Panc1 (cell line): Measurements from ENCODE around the gene CABCOCO1.

Experiments
- CTCF ChIP-seq: fragments of 450-650 bp; IDR thresholded peaks from 2 replicates; pipeline ENCODE4 v1.5.1; 2017; ENCODE audit warnings: mild to moderate bottlenecking
- POLR2AphosphoS5 ChIP-seq: IDR thresholded peaks from 2 replicates; pipeline ENCODE4 v1.6.1; 2012; ENCODE audit warnings: mild to moderate bottlenecking, low read depth, low read length, moderate library complexity
- SIN3A ChIP-seq: IDR thresholded peaks from 2 replicates; pipeline ENCODE4 v1.6.1; 2012; ENCODE audit warnings: low read depth, mild to moderate bottlenecking, low read length, moderate library complexity, borderline replicate concordance; ENCODE audit not compliant: insufficient read depth
- TF ChIP-seq, protein P1 (sequence below), 2 experiments: IDR thresholded peaks; 2 replicates each; pipeline ENCODE4 v1.6.1; 2011 to 2012; ENCODE audit warnings: low read depth in 2 of 2, control low read depth in 1 of 2, low read length in 1 of 2, mild to moderate bottlenecking in 1 of 2, moderate library complexity in 1 of 2; ENCODE audit not compliant: insufficient read depth in 1 of 2

DNA sequence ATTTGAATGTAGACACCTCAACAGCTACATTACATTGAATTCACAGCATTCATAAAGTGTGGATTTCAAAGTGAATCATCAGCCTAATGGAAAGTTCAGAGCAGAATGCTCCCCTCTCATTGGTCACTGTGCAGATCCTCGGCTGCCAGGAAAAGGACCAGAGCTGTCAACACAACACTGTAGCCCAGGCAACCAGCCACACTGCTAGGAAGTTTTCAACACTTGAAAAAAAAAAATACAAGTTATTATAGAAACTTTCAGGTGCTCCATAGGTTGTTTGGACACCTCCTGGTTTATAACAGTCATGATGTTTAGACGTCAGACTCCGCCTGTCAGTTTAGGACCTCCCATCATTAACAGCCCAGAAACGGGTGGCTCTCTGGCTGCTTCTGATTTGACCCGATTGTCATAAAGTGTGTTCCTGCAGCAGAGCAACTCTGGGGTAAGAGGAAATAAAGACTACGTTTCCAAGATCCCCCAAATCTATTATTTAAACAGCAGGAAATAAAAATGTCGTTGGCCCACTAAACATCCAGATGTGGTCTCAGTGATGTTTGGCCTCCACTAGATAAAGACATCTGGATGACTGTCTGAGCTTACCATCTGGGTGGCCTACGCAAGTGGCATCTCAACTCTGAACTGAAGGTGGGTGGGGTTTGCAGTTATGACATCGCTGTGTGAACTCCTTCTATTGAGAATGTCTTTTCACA lies 117.4 kb downstream of the CABCOCO1 start:
- no peak for TF ChIP-seq CTCF
- TF ChIP-seq, protein P1, sequence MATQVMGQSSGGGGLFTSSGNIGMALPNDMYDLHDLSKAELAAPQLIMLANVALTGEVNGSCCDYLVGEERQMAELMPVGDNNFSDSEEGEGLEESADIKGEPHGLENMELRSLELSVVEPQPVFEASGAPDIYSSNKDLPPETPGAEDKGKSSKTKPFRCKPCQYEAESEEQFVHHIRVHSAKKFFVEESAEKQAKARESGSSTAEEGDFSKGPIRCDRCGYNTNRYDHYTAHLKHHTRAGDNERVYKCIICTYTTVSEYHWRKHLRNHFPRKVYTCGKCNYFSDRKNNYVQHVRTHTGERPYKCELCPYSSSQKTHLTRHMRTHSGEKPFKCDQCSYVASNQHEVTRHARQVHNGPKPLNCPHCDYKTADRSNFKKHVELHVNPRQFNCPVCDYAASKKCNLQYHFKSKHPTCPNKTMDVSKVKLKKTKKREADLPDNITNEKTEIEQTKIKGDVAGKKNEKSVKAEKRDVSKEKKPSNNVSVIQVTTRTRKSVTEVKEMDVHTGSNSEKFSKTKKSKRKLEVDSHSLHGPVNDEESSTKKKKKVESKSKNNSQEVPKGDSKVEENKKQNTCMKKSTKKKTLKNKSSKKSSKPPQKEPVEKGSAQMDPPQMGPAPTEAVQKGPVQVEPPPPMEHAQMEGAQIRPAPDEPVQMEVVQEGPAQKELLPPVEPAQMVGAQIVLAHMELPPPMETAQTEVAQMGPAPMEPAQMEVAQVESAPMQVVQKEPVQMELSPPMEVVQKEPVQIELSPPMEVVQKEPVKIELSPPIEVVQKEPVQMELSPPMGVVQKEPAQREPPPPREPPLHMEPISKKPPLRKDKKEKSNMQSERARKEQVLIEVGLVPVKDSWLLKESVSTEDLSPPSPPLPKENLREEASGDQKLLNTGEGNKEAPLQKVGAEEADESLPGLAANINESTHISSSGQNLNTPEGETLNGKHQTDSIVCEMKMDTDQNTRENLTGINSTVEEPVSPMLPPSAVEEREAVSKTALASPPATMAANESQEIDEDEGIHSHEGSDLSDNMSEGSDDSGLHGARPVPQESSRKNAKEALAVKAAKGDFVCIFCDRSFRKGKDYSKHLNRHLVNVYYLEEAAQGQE (IDR thresholded peaks at IDR 0.05; ENCODE audit: insufficient read depth in 1 of 2, low read depth in 2 of 2, low read length in 1 of 2): no peak
- TF ChIP-seq POLR2AphosphoS5: no peak
- TF ChIP-seq SIN3A: no peak
